ENCODE data around the gene GNG4. TPM values are rescaled to one million over a fixed set of nuclear protein-coding genes. Genes with fewer than 3 reads are reported as not detected.

The GNG4 gene
- total RNA-seq, 1 experiment from 2014 or later = 34.4 TPM

DNA sequence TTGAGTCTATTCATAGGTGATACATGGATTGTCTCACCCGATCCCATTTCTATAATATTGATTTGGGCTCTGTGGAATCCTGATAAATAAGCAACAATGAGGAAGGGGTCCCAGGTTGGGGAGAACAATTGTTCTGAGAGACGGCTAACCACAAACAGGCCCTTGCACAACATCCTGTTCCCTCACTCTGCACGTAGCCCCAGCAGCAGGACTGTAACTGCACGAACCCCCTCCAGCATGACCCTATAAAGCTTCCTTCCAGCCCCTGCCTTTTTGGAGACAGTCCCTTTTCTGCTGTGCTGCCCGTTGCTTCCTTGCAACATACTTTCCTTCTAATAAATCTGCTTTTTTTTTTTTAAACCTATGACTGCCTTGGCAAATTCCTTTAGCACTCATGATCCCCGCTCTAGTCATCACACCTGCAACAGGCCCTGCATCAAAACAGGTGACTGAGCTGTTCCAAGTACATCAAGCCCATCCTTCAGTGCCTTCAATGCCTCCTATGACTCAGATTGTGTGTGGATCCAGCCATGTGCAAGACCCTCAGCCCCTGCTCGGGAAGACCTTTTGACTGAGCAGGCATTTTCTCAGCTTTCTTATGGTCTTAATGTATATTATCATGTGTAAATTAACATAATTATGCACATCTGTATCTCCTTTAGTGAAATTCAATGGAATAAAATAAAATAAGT lies 81.6 kb downstream of the GNG4 start:
- Histone ChIP-seq H3T11ph (ENCODE audit: low read length) (no peak overlapping the region), H3K14ac (ENCODE audit: insufficient read depth, low read length) (no peak overlapping the region), H4K20me1 (ENCODE audit: control insufficient read depth, insufficient read depth, insufficient read length) (no peaks in the 10 kb centered on the region), H2AK5ac (ENCODE audit: insufficient read length, low read length) (no peak overlapping the region), H3K27me3 (ENCODE audit: insufficient read depth, low read length) (no peaks in the 10 kb centered on the region), H3K4me1 (ENCODE audit: insufficient read depth, low read length) (no peaks in the 10 kb centered on the region), H3K79me1 (ENCODE audit: insufficient read depth, low read depth, low read length, poor library complexity, severe bottlenecking) (no peaks in the 10 kb centered on the region), H3K18ac (ENCODE audit: insufficient read length, low read depth, low read length) (no peak overlapping the region), H4K5ac (ENCODE audit: insufficient read length, low read depth, low read length) (no peak overlapping the region), H3K27ac (ENCODE audit: insufficient read length, low read depth, low read length) (no peak overlapping the region), H3K9me3 (ENCODE audit: control insufficient read depth, low read depth, low read length) (no peaks in the 10 kb centered on the region), H3K4me2 (ENCODE audit: insufficient read depth, insufficient read length, low read length) (no peak overlapping the region), H3K56ac (ENCODE audit: insufficient read length, low read depth, low read length) (no peak overlapping the region), H2BK12ac (ENCODE audit: insufficient read length, low read depth, low read length) (no peak overlapping the region), H3K23me2 (ENCODE audit: insufficient read length, low read depth, low read length, poor library complexity, severe bottlenecking) (no peaks in the 10 kb centered on the region), H2BK15ac (ENCODE audit: low read depth, low read length) (no peak overlapping the region), H2BK20ac (ENCODE audit: low read depth, low read length, poor library complexity, severe bottlenecking) (no peak overlapping the region), H4K8ac (replicated peaks; ENCODE audit: insufficient read length, low read depth, low read length) (no peak overlapping the region), H3K4ac (ENCODE audit: low read depth, low read length) (no peak overlapping the region), H4K91ac (ENCODE audit: insufficient read length, low read depth, low read length) (no peak overlapping the region), H2BK120ac (ENCODE audit: low read depth, low read length, poor library complexity, severe bottlenecking) (no peak overlapping the region), H3K79me2 (ENCODE audit: insufficient read depth, low read length) (no peaks in the 10 kb centered on the region), H2AFZ (ENCODE audit: low read length) (no peak overlapping the region), H3K23ac (ENCODE audit: insufficient read length, low read depth, low read length) (no peak overlapping the region), H3K9ac (ENCODE audit: extremely low read depth, insufficient read length, low read length) (no peak overlapping the region), H2BK5ac (ENCODE audit: insufficient read length, low read length) (no peak overlapping the region)
- TF ChIP-seq, protein P1, sequence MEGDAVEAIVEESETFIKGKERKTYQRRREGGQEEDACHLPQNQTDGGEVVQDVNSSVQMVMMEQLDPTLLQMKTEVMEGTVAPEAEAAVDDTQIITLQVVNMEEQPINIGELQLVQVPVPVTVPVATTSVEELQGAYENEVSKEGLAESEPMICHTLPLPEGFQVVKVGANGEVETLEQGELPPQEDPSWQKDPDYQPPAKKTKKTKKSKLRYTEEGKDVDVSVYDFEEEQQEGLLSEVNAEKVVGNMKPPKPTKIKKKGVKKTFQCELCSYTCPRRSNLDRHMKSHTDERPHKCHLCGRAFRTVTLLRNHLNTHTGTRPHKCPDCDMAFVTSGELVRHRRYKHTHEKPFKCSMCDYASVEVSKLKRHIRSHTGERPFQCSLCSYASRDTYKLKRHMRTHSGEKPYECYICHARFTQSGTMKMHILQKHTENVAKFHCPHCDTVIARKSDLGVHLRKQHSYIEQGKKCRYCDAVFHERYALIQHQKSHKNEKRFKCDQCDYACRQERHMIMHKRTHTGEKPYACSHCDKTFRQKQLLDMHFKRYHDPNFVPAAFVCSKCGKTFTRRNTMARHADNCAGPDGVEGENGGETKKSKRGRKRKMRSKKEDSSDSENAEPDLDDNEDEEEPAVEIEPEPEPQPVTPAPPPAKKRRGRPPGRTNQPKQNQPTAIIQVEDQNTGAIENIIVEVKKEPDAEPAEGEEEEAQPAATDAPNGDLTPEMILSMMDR (conservative IDR thresholded peaks at IDR 0.05) = no peak
- no peaks in the 10 kb centered on the region for H3K27me3 Mint-ChIP-seq (ENCODE audit: low read depth)
- no CpG with 5 or more reads among the region's 7 CpGs for WGBS (ENCODE audit: extremely low coverage, insufficient read length, low lambda C conversion rate)
- H3K4me1 Mint-ChIP-seq = peaks cover 0 to 6% of the 10 kb centered on the region in 2 experiments; a peak in 1 of 4 replicates
- no peak overlapping the region for H3K27ac Mint-ChIP-seq
- H3K9me3 Mint-ChIP-seq = no peaks in the 10 kb centered on the region
- no peak overlapping the region for H3K4me3 Mint-ChIP-seq
- peaks cover 5 to 11% (median 6%) of the 10 kb centered on the region in 3 experiments; a peak in 6 of 7 replicates for H3K36me3 Mint-ChIP-seq (ENCODE audit: insufficient read depth in 1 of 3, low read depth in 3 of 3)
- DNase-seq = no peak
